Measurements from ENCODE around the gene LRRC40. TPM values are rescaled to one million over a fixed set of nuclear protein-coding genes. Genes with fewer than 3 reads are reported as not detected.
"Not testable (repeated sequence)": the region's sequence is repeated elsewhere in the genome, so short reads cannot be mapped to it uniquely, and the experiment has no call there.

Gene LRRC40
- total and polyA plus RNA-seq, 8 donors: 12.0 to 28.8 (median 24.3) TPM

DNA sequence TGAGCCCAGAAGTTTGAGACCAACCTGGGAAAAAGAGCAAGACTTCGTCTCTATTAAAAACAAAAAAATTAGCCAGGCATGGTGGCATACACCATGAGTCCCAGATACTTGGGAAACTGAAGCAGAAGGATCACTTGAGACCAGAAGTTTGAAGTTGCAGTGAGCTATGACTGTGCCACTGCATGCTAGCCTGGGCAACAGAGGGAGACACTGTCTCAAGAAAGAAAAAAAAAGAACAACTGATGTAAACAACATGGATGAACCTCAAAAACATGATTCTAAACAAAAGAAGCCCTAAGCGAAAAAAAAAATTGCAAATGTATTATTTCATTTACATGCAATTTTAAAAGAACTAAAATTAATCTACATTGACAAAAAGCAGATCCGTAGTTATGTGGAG is 9.0 kb downstream of the LRRC40 start:
- H3K27ac ChIP-seq: no peak overlapping the region
- TF ChIP-seq, protein P1, sequence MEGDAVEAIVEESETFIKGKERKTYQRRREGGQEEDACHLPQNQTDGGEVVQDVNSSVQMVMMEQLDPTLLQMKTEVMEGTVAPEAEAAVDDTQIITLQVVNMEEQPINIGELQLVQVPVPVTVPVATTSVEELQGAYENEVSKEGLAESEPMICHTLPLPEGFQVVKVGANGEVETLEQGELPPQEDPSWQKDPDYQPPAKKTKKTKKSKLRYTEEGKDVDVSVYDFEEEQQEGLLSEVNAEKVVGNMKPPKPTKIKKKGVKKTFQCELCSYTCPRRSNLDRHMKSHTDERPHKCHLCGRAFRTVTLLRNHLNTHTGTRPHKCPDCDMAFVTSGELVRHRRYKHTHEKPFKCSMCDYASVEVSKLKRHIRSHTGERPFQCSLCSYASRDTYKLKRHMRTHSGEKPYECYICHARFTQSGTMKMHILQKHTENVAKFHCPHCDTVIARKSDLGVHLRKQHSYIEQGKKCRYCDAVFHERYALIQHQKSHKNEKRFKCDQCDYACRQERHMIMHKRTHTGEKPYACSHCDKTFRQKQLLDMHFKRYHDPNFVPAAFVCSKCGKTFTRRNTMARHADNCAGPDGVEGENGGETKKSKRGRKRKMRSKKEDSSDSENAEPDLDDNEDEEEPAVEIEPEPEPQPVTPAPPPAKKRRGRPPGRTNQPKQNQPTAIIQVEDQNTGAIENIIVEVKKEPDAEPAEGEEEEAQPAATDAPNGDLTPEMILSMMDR (IDR thresholded peaks at IDR 0.05): no peak
- intact Hi-C loops (cut with DNase I): no loop called here
- H3K4me1 ChIP-seq: no peaks in the 10 kb centered on the region
- no peaks in the 10 kb centered on the region for H3K9me3 ChIP-seq
- H3K4me3 ChIP-seq: no peak overlapping the region
- no peak for DNase-seq
- H3K27me3 ChIP-seq: no peaks in the 10 kb centered on the region
- ATAC-seq: no peak
- H3K36me3 ChIP-seq: no peaks in the 10 kb centered on the region

DNA sequence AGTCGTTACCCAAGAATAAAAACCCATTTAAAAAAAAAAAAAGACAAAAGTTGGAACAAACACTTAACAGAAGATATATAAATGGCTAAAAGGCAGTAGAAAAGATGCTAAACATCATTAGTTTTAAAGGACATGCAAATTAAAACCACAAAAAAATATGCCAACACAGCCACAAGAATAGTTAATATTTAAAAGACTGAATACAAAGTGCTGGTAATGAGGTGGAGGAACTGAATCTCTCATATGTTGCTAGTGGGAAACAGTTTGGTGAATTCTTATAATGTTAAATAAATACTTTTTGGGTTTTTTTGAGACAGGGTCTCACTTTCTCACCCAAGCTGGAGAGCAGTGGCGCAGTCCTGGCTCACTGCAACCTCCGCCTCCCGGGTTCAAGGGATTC is 10.0 kb downstream of the LRRC40 start:
- ATAC-seq (no peak), DNase-seq (no peak)
- Histone ChIP-seq H3K36me3 (no peaks in the 10 kb centered on the region), H3K4me1 (no peaks in the 10 kb centered on the region), H3K27me3 (no peaks in the 10 kb centered on the region), H3K27ac (no peak overlapping the region), H3K9me3 (no peaks in the 10 kb centered on the region), H3K4me3 (no peak overlapping the region)
- intact Hi-C loops (cut with DNase I): no loop called here
- TF ChIP-seq, protein P1 (IDR thresholded peaks at IDR 0.05): no peak

GRCh38 chr1:70194601-70195000 is 10.8 kb downstream of the LRRC40 start:
- no peaks in the 10 kb centered on the region for H3K9me3 ChIP-seq
- H3K36me3 ChIP-seq: no peaks in the 10 kb centered on the region
- intact Hi-C loops (cut with DNase I): no loop called here
- no peak overlapping the region for H3K27ac ChIP-seq
- no peak for ATAC-seq
- H3K27me3 ChIP-seq: no peaks in the 10 kb centered on the region
- no peak for DNase-seq
- TF ChIP-seq, protein P1 (IDR thresholded peaks at IDR 0.05): no peak
- H3K4me1 ChIP-seq: no peaks in the 10 kb centered on the region
- no peak overlapping the region for H3K4me3 ChIP-seq

- ATAC-seq; H3K27me3 ChIP-seq; H3K4me1 ChIP-seq; intact Hi-C loops (cut with DNase I); H3K27ac ChIP-seq; H3K9me3 ChIP-seq; H3K36me3 ChIP-seq; DNase-seq; H3K4me3 ChIP-seq: not testable (repeated sequence)
Observed at GRCh38 chr1:70192446-70192845, 12.9 kb downstream of the LRRC40 start.

DNA sequence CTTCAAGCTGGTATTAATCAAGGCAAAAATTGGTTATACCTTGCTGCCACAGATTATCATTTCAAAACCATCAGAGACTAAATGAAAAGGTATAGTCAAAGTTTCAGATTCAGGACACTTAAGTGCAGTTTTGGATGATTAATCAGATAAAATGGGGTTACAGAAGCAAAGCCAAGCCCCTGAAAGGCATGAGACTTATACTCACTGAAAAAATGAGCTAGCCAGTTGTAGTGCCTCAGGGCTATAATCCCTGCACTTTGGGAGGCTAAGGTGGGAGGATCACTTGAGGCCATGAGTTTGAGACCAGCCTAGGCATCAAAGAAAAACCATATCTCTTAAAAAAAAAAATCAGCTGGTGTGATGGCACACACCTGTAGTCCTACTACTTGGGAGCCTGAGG is 15.2 kb downstream of the LRRC40 start:
- intact Hi-C loops (cut with DNase I): no loop called here
- Histone ChIP-seq H3K27ac (no peak overlapping the region), H3K36me3 (no peaks in the 10 kb centered on the region), H3K4me1 (no peaks in the 10 kb centered on the region), H3K4me3 (no peak overlapping the region), H3K9me3 (no peaks in the 10 kb centered on the region), H3K27me3 (no peaks in the 10 kb centered on the region)
- TF ChIP-seq, protein P1 (IDR thresholded peaks at IDR 0.05): no peak
- DNase-seq (no peak), ATAC-seq (no peak)

GRCh38 chr1:70188522-70188921 is 16.9 kb downstream of the LRRC40 start:
- H3K36me3 ChIP-seq: peaks cover 0 to 12% of the 10 kb centered on the region in 2 donors
- intact Hi-C loops (cut with DNase I): no loop called here
- ATAC-seq: no peak

DNA sequence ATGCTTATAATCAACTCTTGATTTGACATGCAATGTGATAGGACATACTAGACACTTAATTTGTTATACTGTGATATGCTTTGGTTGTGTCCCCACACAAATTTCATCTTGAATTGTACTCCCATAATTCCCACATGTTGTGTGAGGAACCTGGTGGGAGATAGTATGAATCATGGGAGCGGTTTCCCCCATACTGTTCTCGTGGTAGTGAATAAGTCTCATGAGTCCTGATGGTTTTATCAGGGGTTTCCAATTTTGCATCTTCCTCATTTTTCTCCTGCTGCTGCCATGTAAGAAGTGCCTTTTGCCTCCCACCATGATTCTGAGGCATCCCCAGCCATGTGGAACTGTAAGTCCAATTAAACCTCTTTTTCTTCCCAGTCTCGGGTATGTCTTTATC is 20.2 kb downstream of the LRRC40 start:
- intact Hi-C loops (cut with DNase I); ATAC-seq; H3K4me3 ChIP-seq: not testable (repeated sequence)

More at GRCh38 chr1:70188522-70188921, 16.9 kb downstream of the LRRC40 start:
- no peak for DNase-seq
- TF ChIP-seq, protein P1 (IDR thresholded peaks at IDR 0.05): no peak
- no peak overlapping the region for H3K4me3 ChIP-seq
- no peaks in the 10 kb centered on the region for H3K9me3 ChIP-seq
- no peaks in the 10 kb centered on the region for H3K4me1 ChIP-seq
- H3K27me3 ChIP-seq: no peaks in the 10 kb centered on the region
- H3K27ac ChIP-seq: no peak overlapping the region

More for the DNA sequence above, 20.2 kb downstream of the LRRC40 start:
- H3K27ac ChIP-seq, H3K27me3 ChIP-seq, DNase-seq, H3K9me3 ChIP-seq, H3K4me1 ChIP-seq: not testable (repeated sequence)
- peaks cover 0 to 15% of the 10 kb centered on the region in 2 donors for H3K36me3 ChIP-seq
